Activated T-cell treated with anti-CD3 and anti-CD28 coated beads for 24 hours (primary cell): ENCODE measurements around the gene IL2RA.

Source experiments
- DNase-seq: peaks from one replicate; pipeline ENCODE4 v3.0.0-alpha.2; 2020; ENCODE audit warnings: low read depth

Gene IL2RA

DNA sequence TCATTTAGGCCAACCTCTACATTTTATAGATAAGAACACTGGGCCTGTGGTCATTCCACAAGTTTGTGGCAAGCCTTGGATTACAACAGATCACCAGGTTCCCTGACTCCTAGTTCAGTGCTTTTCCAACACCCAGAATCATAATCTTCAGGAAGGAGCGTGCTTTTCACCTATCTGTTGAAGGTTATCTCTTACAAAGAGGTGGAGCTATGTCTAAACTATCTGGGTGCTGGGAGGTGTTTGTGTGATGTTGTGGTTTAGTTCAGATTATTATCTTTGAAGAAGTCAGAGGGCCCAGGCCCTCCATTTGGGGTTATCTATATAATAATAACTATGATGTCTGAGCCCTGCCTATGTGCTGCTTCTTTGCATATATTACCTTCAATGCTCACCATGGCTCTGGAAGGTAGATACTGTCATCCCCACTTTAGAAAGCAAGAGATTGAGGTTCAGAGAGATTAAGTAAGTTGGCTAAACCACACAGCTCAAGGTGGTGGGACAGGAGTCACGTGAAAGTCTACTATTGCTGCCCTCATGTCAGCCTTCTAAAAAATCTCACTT lies 24.0 kb downstream of the IL2RA start:
- no peak for DNase-seq

DNA sequence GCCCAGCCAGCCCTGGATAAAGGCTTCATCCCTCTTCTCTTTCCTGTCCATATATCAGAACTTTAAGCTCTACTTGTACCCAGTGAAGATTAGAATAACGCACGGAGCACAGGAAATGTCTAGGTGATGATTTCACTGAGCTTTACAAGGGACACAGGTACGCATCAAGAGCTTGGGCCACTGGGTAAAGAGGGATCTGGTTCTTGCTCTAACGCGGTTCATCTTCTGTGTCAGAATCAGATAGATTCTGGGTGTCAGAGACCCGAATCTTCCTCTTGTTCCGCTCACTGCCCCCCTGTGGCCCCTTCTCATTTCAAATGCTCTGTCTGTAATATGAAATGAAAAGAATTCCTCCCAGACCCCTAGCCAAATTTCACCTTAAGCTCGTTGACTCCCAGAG lies 24.7 kb downstream of the IL2RA start:
- no peak for DNase-seq

GRCh38 chr10:6036861-6037321 lies 25.3 kb downstream of the IL2RA start:
- no peak for DNase-seq

DNA sequence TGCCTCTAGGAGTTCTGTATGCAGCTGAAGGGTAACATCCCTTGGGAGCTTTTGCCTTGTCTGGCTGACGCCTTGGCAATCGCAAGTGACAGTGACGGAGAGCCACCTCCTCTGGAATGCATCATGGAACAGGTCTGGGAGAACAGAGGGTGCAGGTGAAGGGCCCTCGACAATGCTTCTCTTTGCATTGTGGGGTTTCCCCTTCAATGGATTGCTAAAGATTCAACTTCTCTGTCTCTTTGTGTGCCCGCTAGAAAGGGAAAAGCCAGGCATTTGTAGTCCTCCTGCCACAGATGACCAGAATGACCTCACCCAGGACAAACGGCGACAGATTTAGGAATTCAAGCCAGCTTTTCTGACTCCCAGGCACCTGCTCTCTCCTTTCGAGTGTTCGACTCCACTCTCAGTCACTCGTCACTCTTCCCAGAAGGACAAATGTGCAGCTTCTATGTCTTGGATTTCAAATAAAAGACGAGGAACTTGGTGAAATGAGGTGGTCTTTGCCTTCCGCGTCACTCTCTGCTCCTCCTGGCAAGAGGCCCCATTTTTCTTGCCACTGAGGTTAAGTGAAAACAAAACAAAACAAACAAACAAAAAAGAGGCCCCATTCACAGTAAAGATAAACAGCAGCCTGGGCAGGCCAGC lies 26.1 kb downstream of the IL2RA start:
- DNase-seq = no peak

- DNase-seq = no peak
These were observed 26.9 kb downstream of the IL2RA start for GRCh38 chr10:6035101-6035834.

DNA sequence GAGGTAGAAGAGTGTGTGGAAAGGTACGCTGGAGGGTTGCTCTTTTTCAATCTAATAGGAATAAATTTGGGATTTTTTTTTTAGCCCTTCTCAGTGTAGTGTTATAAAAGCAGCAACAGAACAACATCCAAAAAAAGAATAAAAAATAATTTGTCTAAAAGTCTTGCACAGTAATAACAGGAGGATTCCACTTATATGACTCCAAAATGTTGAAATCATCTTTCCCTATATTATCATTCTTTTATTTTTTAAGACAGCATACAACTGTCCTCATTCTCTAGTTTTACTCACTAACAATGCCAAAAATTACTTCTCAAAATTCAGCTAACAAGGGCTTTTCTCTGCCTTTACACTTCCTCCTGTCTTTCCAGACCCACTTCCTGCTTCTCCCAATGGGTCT lies 27.8 kb downstream of the IL2RA start:
- DNase-seq = no peak

- no peak for DNase-seq
These were observed 28.2 kb downstream of the IL2RA start for GRCh38 chr10:6033954-6034353.

DNA sequence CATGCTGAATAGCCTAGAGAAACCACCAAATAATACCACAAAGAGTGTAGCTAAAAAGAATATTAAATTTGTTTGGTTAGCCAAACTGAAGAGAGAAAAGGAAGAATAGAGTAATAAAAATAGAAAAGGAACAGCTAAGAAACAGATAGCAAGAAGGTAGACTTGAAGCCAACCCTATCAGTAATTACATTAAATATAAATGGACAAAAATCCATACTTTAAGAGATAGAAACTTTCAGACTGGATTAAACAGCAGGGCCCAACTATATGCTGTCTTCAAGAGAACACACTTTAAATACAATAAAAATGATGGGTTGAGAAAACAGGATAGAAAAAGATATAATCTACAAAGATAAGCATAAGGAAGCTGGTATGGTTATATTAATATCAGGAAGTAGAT lies 31.2 kb downstream of the IL2RA start:
- DNase-seq = no peak

- DNase-seq = no peak
These were observed 31.9 kb downstream of the IL2RA start for GRCh38 chr10:6030217-6030616.

DNA sequence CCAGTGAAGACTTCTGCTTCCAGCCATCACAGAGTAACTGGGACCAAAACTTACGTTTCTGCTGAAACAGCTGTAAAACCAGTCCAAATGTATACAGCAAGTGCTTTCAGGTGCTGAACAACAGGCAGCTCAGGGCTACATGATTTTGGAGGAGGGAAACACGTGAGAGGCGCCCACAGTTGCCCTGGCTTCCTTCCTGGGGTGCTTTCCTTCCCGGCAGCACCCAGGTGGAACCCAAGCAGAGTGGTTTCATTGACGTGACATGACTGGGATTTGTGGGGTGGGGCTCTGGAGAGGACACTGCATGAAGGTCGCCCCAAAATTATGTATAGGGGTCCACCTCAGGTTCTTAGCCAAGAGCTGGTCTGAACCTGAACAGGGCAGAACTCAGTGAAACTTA lies 34.2 kb downstream of the IL2RA start:
- no peak for DNase-seq

DNA sequence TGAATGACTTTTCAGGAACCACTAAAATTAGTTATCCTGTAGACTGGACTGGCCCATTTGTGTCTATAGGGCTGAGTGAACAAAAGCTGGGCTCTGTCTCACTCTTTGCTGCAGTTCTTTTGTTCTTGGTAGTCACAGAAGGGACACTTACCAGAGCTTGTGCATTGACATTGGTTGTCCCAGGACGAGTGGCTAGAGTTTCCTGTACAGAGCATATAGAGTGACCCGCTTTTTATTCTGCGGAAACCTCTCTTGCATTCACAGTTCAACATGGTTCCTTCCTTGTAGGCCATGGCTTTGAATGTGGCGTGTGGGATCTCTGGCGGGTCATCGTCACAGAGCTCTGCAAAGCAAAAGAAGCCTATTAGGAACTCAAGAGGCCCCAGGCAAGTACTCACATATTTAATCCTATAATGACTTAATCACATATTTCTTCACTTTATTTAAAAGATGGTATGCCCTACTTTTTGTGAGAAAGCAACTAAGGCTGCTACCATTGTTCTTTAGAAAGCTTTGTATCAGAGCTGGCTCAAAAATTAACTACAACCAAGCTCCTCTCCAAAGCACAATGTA lies 36.4 kb downstream of the IL2RA start:
- DNase-seq = no peak

DNA sequence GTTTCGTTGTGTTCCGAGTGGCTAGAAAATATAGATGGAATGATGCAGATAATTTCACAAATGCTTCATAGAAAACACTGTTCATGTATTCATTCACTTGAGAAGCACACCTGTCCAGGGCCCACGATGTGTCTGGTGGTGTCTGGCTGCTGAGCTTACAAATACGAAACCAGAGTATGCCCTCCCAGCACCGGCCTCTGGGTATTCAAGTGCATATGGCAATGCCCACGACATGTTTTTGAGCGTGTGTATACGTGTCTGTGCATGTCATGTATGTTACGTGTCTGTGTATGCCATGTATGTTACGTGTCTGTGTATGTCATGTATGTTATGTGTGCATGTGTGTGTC lies 37.9 kb downstream of the IL2RA start:
- no peak for DNase-seq

DNA sequence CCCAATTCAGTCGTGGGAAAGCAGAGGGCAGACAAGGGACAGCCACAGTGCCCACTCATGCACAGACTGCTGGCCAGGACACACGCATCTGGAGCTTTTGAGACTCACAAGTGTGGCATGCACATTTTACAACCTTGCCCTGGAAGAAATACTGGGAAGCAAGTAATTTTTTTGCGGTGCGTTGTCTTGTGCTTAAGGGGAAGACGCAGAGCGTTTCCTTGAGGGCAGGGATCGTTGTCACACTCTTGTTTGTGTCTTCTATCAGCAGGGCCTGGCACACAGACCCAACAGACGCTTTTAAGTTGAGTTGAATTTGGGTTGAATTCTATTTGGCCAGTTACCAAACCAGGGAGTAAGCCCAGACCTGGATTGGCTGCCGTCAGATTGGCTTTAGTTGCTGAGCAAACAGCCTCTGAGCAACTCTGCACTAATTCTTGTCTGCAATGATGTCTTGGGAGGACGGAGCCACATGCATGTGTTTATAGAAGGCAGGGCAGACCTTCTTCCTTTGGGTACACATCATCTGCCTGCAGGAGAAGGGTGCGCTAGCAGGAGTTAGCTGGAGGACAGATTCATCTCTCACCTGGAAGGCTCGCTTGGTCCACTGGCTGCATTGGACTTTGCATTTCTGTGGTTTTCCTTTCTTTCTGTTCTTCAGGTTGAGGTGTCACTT lies 38.4 kb downstream of the IL2RA start:
- DNase-seq = no peak

DNA sequence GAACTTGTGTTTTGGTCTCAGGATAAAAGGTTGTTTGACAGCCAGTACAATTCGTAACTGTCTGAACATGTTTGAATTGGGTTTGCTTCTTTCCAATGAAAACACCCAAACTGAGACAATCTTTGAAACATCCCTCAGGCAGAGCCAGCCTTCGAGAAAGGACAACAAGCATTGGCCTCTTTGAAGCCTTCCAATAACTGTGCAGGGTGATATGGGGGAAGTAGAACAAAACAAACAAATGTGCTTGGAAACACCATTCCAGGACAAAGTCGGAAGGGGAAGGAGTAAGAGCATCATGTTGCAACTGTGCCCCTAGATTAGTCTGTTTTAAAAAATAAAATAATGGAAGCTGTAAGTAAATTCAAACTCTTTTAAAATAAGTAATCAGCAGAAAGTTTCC lies 39.5 kb downstream of the IL2RA start:
- DNase-seq = no peak

GRCh38 chr10:6020826-6021225 lies 41.3 kb downstream of the IL2RA start:
- DNase-seq = no peak

- no peak for DNase-seq
These were observed 42.4 kb downstream of the IL2RA start for GRCh38 chr10:6019796-6020195.

GRCh38 chr10:6019010-6019782 lies 43.0 kb downstream of the IL2RA start:
- no peak for DNase-seq

- DNase-seq = no peak
These were observed 43.7 kb downstream of the IL2RA start for GRCh38 chr10:6018422-6018821.

DNA sequence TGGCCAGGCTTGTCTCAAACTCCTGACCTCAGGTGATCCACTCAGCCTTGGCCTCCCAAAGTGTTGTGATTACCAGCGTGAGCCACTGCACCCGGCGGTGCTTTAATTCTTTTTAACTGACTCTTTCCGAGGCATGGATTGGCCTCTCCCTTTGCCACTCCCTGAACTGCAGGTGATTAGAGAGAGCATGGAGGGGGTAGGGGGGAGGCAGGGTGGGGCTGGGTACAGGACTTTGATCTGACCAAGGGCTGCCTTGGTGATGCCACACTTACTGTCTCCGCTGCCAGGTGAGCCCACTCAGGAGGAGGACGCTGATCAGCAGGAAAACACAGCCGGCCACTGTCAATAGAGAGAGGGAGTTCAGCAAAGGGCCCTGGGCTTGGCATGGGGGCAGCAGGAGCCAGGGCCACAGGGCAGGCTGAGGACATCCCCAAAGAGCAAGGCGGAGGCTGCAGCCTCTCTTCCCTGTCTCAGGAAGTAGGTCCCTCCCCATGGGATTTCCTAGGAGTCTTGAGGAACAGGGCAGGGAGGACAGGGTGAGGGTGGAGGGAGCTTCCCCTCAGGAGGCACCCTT lies 44.3 kb downstream of the IL2RA start:
- no peak for DNase-seq

GRCh38 chr10:6014241-6014761 lies 47.9 kb downstream of the IL2RA start:
- DNase-seq = no peak
